H1 (cell line): Measurements from ENCODE around the gene TOB1. TPM values are rescaled to one million over a fixed set of nuclear protein-coding genes. Genes with fewer than 3 reads are reported as not detected.

Source experiments
- BACH1 ChIP-seq: IDR thresholded peaks from 2 replicates; pipeline ENCODE4 v1.6.1; 2012; ENCODE audit warnings: low read length, improper control_type of control experiment
- CEBPB ChIP-seq: IDR thresholded peaks from 2 replicates; pipeline ENCODE4 v1.6.1; 2012; ENCODE audit warnings: low read depth, low read length
- EP300 ChIP-seq, 2 experiments: IDR thresholded peaks; 1 replicate in 1 of 2; 2 replicates in 1 of 2; pipeline ENCODE4 v1.6.1; 2011 to 2012; ENCODE audit warnings: low read depth in 2 of 2, low read length in 2 of 2, mild to moderate bottlenecking in 2 of 2, borderline replicate concordance in 1 of 2, inconsistent platforms in 1 of 2, moderate library complexity in 1 of 2
- GABPA ChIP-seq: IDR thresholded peaks from 2 replicates; pipeline ENCODE4 v1.6.1; 2011; ENCODE audit warnings: mild to moderate bottlenecking, low read length, moderate library complexity, borderline replicate concordance; ENCODE audit not compliant: insufficient read depth
- JUND ChIP-seq: IDR thresholded peaks from 2 replicates; pipeline ENCODE4 v1.6.1; 2011; ENCODE audit warnings: mild to moderate bottlenecking, improper control_type of control experiment, low read length
- MAFK ChIP-seq: IDR thresholded peaks from 2 replicates; pipeline ENCODE4 v1.6.1; 2012; ENCODE audit warnings: low read depth, mild to moderate bottlenecking, improper control_type of control experiment, low read length
- SRF ChIP-seq: IDR thresholded peaks from 2 replicates; pipeline ENCODE4 v1.6.1; 2011; ENCODE audit warnings: mild to moderate bottlenecking, low read depth, low read length, moderate library complexity
- TBP ChIP-seq: IDR thresholded peaks from 2 replicates; pipeline ENCODE4 v1.6.1; 2011; ENCODE audit warnings: low read depth, low read length, improper control_type of control experiment
- polyA plus RNA-seq, 7 experiments: library from polyadenylated mRNA; depleted of rRNA in 3 of 7; stranded (reverse) in 5 of 7; unstranded in 2 of 7; fragments of >200 nt in 5 of 7; fragments of 200-250 nt in 2 of 7; gene quantifications; 1 replicate in 5 of 7; 2 replicates in 1 of 7; 4 replicates in 1 of 7; pipeline versions ENCODE4 v1.2.1 to v1.2.3, GENCODE V29; 2011 to 2013; ENCODE audit warnings: missing spikeins in 2 of 7, mixed read lengths in 2 of 7
- total RNA-seq: library from RNA; stranded (reverse); fragmentation: NEBNext Ultra II Directional; extraction: Animal tissue kit (Norgen Biotek cat#: 25700); gene quantifications from 2 replicates; pipeline ENCODE4 v1.2.1, GENCODE V29; 2021

Gene TOB1
- total and polyA plus RNA-seq, 2 of the 8 experiments (the other 6 are each of a cell fraction or from before 2014, with no cell fraction given), result 14.4 to 20.8 TPM

DNA sequence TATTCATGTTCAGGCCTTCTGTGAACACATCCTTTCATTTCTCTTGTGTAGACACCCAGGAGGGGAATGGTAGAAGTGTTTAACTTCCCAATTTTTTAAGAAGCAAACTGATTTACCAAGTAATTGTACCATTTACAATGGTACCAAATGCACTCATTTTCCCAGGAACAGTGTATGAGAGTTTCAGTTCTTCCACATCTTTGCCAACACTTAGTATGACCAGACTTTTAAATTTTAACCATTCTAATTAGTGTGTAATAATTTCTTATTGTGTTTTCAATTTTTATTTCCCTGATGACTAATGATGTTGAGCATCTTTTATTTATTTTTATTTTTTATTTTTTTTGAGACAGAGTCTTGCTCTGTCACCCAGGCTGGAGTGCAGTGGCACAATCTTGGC is 41.0 kb downstream of the TOB1 start (continued):
- TF ChIP-seq EP300 (IDR thresholded peaks at IDR 0.05; ENCODE audit: borderline replicate concordance in 1 of 2, low read depth in 2 of 2, low read length in 2 of 2) (no peak), MAFK (no peak), CEBPB (no peak), GABPA (no peak), BACH1 (no peak), JUND (no peak), TBP (no peak), SRF (no peak)
